ENCODE data around the gene CYFIP2.

CYFIP2 gene

DNA sequence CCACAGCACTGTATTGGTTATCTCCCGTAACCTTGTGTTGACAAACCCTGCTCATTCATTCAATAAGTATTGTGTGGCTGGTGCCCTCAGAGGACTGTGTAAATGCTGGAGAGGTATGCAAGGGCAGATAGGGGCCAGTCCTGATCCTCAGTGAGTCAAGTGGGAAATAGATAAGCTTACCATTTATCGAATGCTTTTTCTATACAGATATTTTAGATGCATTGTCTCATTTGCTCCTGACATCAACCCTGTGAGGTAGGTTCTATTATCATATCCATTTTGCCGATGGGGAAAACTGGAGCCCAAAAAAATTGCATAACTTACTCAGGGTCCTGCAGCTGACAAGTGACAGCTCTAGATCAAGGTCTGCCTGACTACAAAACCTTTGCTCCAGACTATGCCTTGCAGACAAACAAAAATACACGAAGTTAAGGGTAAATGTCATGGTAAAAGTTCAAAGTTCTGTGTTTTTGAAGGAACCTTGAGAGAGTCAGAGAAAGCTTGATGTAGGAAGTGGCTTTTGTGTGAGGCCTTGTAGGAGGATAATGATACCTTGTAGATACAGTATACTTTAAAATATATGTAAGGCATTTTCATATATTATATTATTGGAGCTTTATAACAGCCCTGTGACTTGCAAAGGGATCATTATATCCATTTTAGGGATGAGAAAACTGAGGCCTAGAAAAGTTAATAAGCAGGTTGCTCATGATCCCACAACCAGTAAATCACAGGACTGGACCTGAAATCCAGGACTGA lies 22.7 kb downstream of the CYFIP2 start:
- no peak for DNase-seq (ENCODE audit: low read depth)

DNA sequence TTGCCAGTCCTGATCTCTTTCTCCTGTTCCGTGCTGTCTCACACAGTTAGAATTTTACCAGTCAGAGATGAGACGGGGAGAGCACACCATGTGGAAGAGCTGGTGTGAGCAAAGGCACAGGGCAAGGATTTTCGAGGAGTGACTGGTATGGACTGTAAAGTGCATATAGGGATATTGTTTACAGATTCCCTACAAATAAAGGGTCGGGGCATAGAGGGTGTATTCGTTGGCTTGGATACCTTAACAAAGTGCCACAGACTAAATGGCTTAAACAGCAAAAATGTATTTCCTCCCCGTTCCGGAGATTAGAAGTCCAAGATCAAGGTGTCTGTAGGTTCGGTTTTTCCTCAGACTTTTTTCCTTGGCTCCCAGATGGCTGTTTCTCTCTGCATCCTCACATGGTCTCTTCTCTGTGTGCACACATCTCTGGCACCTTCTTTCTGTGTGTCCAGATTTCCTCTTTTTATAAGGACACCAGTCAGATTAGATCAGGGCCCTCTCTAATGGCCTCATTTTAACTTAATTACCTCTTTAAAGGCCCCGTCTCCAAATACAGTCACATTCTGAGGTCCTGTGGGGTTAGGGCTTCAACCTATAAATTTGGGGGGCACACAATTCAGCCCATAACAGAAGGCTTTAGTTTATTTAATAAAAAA lies 23.4 kb downstream of the CYFIP2 start:
- DNase-seq (ENCODE audit: low read depth), result no peak

DNA sequence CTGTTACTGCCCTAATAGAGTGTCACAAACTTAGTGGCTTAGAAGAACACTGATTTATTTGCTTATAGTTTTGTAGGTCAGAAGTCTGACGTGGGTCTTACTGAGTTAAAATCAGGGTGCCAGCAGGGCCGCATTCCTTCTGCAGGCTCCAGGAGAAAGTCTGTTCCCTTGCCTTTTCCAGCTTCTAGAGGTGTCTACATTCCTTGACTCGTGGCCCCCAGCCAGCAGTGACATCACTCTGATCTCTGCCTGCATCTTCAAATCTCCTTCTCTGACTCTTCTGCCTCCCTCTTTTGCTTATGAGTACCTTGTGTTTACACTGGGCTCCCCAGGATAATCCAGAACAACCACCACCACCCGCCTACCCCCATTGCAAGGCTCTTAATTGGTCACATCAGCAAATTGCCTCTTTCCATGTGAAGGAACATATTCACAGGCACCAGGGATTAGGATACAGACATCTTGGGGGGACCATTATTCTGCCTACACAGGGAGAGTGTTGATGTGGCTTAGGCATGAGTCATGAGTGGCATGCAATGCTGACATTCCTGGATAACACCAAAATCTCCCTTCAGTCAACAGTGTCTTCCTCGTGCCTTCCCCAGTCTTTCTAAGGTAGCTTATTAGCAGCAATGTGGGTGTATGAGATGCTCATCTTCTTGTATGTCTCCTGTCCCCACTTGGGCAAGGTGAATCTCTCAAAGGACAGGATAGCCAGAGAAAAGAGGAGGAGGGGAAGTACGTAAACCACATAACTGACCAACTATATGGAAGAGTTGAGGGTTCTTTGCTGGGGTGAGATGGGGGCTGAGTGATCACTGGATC lies 24.4 kb downstream of the CYFIP2 start:
- DNase-seq (ENCODE audit: low read depth), result peak; percentile 87

DNA sequence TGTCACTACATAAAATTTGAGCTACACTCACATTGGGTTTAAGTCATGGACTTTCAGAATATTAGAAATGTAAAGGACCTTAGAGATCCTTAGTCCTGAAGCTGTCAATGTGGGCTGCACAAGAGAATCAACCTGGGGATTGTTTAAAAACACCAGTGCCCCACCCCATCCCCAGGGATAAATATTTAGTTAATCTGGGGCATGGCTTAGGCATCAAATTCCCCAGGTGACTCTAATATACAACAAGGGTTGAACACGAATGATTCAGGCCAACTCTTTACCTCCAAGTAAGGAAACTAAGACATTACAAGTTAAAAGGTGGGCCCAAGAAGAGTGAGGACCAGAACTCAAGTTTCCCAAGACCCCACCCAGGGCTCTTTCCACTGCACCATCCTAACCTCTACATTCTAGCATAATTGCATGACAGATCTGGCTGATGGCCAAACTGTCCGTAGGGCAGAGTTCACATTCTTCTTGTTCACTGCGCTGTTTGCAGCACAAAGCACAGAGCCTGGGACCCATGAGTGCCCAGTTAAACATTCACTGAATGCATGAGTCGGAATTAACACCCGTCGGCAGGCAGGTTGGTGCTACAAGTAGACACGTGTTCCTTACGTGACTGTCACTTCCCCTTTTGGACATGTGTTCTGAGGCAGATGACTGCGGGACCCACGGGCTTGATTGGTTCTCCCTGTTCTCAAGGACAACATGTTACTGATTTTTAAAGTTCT lies 25.2 kb downstream of the CYFIP2 start:
- peak; percentile 60 for DNase-seq (ENCODE audit: low read depth)

DNA sequence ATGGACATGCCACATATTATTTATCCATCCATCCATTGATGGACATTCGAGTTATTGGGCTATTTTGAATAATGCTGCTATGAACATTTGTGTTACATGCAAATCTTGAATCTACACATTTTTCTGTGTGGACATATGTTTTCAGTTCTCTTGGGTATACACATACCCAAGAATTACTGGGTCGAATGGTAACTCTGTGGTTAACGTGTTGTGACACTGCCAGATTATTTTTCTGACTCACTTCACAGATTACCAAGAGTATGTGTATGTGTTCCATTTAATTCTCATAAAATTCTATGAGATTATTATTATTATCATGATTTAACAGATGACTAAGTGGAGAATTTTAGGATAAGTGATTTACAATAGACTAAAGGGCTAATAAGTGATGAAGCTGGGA lies 26.7 kb downstream of the CYFIP2 start:
- peak; percentile 36 for DNase-seq (ENCODE audit: low read depth)

DNA sequence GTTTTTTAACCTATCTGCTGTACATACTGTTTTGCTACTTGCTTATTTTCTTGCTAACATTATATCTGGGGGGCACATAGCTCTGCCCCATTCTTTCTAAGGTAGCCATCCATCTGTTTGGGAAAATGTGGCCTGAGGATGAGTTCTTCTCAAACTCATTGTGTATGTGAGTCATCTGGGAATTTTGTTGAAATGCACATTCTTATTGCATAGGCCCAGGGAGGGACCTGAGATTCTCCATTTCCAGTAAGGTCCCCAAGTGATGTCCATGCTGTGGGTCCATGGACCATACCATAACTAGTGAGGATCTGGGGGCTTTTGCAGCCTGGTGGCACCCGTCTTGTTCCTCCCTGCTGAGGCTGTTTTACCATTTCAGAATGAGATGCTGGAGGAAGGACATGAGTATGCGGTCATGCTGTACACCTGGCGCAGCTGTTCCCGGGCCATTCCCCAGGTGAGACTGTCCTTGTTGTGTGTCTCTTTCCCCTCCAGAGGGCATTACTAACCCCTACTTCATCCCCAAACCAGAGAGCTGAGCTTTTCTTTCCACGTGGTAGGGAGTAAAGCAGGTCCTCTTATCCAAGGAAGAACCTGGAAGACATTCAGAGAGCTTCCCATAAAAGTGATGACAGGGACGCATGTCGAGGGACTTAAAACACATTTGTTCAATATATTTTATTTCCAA lies 28.6 kb downstream of the CYFIP2 start:
- peak; percentile 21 for DNase-seq (ENCODE audit: low read depth)

DNA sequence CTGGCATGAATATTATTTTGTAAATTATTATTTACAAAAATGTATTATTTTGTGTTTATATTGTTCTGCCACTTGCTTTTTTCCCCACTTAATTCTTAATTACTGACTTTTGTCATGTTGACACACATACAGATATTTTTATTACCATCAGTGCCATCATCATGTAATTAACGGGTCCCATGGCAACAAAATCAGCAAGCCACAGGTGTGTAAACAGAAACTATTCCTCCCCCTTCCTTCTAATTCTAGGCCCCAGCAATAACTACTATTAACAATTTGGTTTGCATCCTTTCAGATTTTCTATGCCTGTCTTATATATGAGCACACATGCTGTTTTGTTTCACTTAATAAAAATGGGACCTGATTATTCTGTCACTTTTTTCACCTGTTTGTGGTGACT lies 29.3 kb downstream of the CYFIP2 start:
- DNase-seq (ENCODE audit: low read depth), result no peak

DNA sequence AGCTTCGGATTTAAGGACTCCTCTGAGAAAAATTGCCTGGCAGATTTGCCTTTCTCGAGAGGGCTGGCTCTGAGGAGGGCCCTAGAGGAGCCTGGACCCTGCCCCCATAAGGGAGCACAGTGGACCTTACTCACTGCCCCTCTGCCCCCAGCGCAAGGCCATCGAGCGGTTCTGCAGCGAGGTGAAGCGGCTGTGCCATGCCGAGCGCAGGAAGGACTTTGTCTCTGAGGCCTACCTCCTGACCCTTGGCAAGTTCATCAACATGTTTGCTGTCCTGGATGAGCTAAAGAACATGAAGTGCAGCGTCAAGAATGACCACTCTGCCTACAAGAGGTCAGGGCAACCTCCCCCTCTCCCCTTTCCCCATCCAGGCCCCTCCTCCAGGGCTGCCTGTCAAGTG lies 34.6 kb downstream of the CYFIP2 start:
- no peak for DNase-seq (ENCODE audit: low read depth)

DNA sequence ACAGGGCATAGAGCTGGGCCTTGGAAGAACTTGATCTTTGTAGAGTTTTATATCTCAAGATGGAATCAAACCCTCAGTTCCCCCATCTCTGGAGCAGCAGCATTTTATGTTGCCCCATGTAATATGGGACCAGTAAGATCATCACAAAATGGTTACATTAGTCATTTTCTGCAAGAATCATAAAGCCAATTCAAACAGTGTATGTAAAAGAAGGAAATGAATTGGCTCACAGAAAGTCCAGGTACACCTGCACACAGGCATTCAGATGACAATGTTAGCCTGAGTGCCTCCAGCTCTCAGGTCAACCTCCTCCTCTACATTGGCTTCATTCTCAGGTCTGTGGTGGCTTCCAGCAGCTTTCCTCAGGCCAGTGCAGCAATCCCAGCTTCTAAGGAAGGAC lies 35.1 kb downstream of the CYFIP2 start:
- DNase-seq (ENCODE audit: low read depth), result no peak

DNA sequence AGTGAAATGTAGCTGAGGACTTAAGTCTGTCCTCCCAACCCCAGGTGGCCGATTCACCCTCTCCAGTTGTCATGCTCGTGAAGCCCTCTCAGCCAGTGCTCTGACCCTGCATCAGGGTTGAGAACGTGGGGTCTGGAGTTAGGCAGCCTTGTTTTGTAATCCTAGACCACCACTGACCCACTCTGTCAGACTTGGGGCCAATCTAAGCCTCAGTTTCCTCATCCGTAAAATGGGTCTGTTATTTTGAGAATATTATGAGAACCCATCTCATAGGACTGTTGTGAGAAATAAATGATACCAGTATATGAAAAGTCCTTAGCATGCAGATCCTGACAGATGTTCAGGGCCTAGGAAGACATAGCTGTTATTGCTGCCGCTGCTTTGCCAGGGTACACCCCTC lies 37.1 kb downstream of the CYFIP2 start:
- DNase-seq (ENCODE audit: low read depth), result no peak

DNA sequence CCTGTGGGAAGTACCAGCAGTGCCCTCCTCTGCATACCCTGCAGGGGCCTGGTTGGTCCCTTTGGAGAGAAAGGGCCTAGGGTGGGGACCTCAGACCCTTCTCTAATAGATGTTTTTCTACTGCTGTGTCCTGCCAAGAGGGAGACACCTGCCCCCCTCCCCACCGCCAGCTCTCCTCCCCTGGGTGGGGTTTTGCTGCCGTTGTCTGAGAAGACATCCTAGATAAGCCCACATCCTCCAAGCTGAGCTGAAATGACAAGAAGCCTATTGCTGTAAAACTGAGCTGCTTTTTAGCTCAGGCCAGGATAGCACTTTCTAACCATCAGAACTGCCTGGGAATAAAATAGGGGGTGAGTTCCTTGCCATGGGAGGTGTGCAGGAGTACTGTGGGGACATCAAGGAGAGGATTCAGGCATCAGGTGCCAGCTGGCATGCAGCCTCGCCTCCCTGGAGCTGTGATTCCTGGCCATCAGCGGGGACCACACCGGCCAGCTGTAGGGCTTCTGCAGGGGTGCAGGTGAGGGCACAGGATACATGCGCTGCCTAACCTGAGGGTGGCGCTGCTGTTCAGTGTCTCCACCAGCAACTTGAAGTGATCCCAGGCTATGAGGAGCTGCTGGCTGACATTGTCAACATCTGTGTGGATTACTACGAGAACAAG lies 37.9 kb downstream of the CYFIP2 start:
- no peak for DNase-seq (ENCODE audit: low read depth)

DNA sequence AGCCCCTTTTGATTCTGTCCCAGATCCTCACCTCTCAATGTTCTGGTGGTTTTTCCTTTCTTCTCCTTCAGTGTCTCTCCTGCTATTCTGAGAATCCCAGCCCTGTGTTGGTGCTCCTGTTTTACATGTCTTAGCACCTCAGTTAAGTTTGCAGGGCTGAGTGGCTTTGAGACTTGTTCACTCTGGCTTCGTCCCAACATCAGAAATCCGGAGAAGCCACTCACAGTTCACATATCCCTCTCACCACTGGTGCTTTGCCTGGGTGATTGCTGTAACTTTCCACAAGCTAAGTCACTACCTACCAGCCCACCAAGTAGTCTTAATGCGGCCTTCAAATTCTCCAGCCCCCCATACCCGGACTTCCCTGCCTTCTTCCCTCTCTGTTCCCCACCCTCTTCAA lies 40.2 kb downstream of the CYFIP2 start:
- no peak for DNase-seq (ENCODE audit: low read depth)

DNA sequence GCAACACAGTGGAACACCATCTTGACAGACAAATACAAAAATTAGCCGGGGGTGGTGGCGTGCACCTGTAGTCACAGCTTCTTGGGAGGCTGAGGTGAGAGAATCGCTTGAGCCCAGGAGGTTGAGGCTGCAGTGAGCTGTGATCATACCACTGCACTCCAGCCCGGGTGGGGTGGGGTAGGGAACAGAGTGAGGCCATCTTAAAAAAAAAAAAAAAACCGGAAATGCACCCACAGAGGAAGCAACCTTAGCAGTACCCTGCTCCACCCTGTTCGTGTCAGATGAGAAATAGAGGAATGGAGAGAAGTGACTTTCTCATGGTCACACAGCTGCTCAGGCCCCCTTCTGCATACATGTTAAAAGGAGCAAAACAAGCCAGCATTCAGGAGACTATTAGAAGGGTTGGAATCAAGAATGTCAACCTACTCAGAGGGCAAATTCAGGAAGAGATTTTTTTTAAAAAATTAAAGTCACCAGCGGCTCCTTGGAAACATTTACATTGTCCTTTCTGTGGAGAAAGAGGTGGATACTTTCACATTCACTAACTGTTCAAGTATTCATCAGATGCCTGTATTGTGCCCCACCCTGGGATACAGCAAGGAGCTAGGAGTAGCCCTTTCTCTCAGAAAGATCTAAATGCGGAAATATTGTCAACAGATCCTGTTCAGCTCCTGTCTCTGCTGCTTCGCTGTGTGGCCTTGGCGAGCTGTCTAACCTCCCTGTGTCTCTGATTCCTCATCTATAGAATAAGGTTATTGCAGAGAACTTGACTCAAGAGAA lies 41.0 kb downstream of the CYFIP2 start:
- no peak for DNase-seq (ENCODE audit: low read depth)

DNA sequence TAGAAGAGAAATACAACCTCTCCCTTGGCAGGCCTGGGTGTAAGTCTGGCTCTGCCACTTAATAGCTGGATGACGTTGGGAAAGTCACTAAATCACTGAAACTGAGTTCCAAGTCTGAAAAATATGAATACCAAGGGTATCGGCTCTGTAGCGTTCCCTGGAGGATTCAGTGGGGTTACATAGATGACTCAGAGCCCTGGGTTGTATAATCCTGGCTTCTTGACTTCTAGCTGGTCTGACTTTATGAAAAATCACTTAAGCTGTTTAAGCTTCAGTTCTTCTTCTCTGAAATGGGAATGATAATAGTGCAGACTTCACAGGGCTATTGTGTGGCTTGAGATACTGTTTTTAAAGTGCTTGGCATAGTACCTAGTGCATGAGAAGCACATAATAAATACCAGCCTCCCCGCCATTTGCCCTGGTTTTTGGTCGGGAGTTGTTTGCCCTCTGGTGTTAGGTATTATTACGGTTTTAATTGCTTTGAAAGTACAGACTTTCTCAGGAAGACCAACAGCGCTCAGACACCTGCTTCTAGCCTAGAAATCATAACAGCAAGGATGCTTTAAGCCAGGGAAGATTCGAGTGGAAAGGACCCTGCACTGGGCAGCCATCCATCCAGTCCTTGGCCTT lies 43.0 kb downstream of the CYFIP2 start:
- peak; percentile 30 for DNase-seq (ENCODE audit: low read depth)

DNA sequence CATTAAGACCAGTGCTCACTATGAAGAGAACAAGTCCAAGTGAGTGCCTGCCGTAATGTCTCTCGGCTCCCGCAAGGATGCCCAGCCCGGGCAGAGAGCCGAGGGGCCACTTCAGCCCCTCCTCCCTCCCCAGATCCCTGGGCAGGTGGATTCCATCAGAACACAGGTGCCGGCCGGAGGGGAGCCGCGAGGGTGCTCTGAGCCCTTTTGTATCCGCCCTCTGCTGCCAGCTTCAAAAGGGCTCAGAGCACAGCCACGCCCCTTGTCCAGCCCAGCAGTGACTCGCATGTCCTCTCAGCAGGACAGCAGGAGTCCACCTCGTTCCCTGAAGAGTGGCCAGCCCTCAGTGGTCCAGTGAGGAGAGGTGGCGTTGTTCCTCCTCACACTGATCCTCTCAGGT lies 43.9 kb downstream of the CYFIP2 start:
- DNase-seq (ENCODE audit: low read depth), result peak; percentile 23

DNA sequence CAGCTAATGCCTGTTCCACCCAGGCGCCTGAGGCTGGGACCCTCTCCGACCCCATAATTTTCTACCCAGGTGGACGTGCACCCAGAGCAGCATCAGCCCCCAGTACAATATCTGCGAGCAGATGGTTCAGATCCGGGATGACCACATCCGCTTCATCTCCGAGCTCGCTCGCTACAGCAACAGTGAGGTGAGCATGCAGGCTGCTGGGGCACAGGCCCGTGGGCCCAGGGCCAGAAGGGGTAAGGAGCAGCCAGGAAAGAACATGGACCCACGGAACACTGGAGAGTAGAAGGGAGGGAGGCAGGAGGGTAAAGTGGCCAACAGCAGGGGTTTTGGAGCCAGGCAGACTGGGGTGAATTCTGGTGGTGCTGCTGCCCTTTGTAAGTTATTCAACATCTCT lies 45.7 kb downstream of the CYFIP2 start:
- no peak for DNase-seq (ENCODE audit: low read depth)

DNA sequence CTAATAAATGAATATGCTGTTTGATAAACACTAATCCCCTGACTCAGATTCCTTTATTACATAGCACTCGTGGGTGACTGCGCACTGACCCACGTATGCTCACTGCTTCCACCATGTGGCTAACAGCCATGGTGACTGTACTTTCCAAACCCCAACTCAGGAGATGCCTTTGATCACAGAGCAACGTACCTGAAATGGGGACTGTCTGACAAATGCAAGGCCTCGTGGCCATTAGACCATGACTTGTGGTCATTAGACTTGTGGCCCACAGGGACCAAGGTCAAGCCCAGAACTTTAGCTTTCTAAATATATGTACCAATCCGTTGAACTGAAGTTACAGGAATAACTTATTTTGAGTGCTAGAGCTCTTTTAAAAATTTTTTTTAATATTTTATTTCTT lies 46.6 kb downstream of the CYFIP2 start:
- peak; percentile 68 for DNase-seq (ENCODE audit: low read depth)

DNA sequence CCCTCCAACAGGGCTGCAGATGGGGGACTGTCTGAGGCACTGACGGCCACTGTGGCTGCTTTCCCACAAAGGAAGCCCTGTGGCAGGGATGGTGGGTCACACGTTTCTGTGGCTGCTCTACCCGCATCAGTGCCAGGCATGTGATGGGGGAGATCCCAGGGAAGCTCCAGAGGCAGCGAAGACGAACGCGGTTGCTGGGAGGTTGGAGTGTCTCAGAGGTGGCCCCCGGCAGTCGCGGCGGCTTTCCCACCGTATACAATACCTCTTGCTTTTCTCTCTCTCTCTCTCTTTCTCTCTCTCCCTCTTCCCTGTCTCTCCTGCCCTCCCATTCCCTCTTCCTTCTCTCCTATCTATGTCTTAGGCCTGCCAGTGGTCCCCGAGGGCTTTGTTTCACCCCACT lies 56.7 kb downstream of the CYFIP2 start:
- no peak for DNase-seq (ENCODE audit: low read depth)

DNA sequence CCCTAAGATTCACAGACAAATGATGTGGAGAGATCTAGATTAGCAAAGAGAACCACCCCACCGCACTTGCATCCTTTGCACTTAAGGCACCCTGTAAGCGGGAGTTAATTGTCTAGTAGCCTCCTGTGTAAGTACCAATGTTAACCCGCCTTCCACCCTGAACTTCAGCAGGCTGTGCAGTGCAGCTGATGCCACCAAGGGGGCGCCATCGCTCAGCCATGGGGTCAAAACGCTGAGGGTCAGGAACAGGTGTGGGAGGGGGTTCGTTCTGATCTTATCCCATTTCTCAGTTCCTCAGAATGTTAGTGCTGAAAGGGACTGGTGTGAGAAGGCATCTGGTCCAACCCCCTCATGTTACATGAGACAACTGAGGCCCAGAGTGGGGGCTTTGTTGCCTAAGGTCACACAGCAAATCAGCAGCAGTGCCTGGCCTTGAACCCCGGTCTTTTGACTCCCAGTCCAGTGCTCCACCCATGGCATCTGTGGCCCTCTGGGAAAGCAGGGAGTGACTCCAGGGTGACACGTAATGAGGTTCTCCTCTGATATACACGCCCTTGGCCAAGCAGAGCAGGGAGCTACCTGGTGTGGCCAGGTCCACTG lies 57.3 kb downstream of the CYFIP2 start:
- DNase-seq (ENCODE audit: low read depth), result no peak

DNA sequence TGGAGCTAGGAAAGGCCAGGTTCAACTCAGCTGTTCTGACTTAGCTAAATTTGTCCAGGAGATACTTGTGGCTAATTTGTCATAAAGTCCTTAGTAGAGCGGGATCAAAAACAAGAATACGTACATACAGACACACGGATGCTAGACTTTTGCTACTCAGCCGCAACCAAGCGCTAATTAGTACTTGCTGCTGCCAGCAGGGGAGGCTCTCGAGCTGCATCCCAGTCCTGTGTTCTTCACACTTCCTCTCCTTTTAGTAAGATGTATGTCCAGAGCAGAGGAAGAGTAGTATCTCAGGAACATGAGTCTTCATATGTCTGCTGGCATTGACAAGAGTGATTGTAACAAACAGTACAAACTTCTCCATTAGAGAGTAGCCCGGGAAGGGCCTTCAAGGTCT lies 58.3 kb downstream of the CYFIP2 start:
- peak; percentile 7 for DNase-seq (ENCODE audit: low read depth)
